ENCODE measurements around the gene SMG5.

- TF ChIP-seq EZH2 (IDR thresholded peaks at IDR 0.05; ENCODE audit: borderline replicate concordance, low read length): no peak
- TF ChIP-seq, protein P1, sequence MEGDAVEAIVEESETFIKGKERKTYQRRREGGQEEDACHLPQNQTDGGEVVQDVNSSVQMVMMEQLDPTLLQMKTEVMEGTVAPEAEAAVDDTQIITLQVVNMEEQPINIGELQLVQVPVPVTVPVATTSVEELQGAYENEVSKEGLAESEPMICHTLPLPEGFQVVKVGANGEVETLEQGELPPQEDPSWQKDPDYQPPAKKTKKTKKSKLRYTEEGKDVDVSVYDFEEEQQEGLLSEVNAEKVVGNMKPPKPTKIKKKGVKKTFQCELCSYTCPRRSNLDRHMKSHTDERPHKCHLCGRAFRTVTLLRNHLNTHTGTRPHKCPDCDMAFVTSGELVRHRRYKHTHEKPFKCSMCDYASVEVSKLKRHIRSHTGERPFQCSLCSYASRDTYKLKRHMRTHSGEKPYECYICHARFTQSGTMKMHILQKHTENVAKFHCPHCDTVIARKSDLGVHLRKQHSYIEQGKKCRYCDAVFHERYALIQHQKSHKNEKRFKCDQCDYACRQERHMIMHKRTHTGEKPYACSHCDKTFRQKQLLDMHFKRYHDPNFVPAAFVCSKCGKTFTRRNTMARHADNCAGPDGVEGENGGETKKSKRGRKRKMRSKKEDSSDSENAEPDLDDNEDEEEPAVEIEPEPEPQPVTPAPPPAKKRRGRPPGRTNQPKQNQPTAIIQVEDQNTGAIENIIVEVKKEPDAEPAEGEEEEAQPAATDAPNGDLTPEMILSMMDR (conservative IDR thresholded peaks at IDR 0.05 in 1 of 2, IDR thresholded peaks at IDR 0.05 in 1 of 2; ENCODE audit: extremely low read depth in 1 of 2, insufficient read depth in 1 of 2, low read depth in 1 of 2, low read length in 2 of 2): no peak
Observed at GRCh38 chr1:156253634-156254033, 29.0 kb downstream of the SMG5 start.

Data from mammary epithelial cell (primary cell).